Activated naive CD4-positive, alpha-beta T cell treated with anti-CD3 and anti-CD28 coated beads for 36 hours (primary cell): ENCODE results near the gene NNMT. TPM values are rescaled to one million over a fixed set of nuclear protein-coding genes. Genes with fewer than 3 reads are reported as not detected.

Source experiments
- CTCF ChIA-PET: fragments of 350-600 bp; sonication (Branson Sonifier 250); formaldehyde crosslinking; loops from one replicate; lab custom pipeline; 2021; ENCODE audit warnings: antibody characterized with exemption; lab: Charles Lee
- DNase-seq: peaks from one replicate; pipeline ENCODE4 v3.0.0-alpha.2; 2020
- H3K27ac Mint-ChIP-seq: one replicate; pipeline ENCODE4 v1.8.0; 2021; ENCODE audit warnings: mild to moderate bottlenecking, mixed read lengths
- H3K27me3 Mint-ChIP-seq: one replicate; pipeline ENCODE4 v1.8.0; 2021; ENCODE audit warnings: low read depth, mixed read lengths
- H3K36me3 Mint-ChIP-seq: one replicate; pipeline ENCODE4 v1.8.0; 2021; ENCODE audit warnings: low read depth, mixed read lengths
- H3K4me1 Mint-ChIP-seq: one replicate; pipeline ENCODE4 v1.8.0; 2021; ENCODE audit warnings: low read depth, mixed read lengths
- H3K4me3 Mint-ChIP-seq: one replicate; pipeline ENCODE4 v1.8.0; 2021; ENCODE audit warnings: mild to moderate bottlenecking, moderate library complexity, mixed read lengths
- H3K9me3 Mint-ChIP-seq: one replicate; pipeline ENCODE4 v1.8.0; 2021; ENCODE audit warnings: mixed read lengths
- intact Hi-C: fragments of 100-400 bp; cut with micrococcal nuclease; formaldehyde crosslinking; loops from one replicate; pipeline ENCODE4 v1.15.1; 2023
- total RNA-seq, 2 experiments: library from RNA; stranded (reverse); gene quantifications; one replicate each; pipeline ENCODE4 v1.2.3, GENCODE V29; 2021

Gene NNMT
- total RNA-seq, 2 experiments from 2014 or later = not detected

GRCh38 chr11:114257621-114258558 lies 38.3 kb upstream of the NNMT start:
- H3K9me3 Mint-ChIP-seq = no peaks in the 10 kb centered on the region
- intact Hi-C loops = no loop called here
- no peak for DNase-seq
- no peaks in the 10 kb centered on the region for H3K4me1 Mint-ChIP-seq
- no peaks in the 10 kb centered on the region for H3K27me3 Mint-ChIP-seq
- CTCF ChIA-PET = interaction anchor here (0.7 to 8.3 kb wide), 3 partner anchors 263 to 361 kb away, joined by 3 to 125 read pairs (median 108); no protein-coding TSS in a partner anchor
- H3K4me3 Mint-ChIP-seq = no peak overlapping the region
- H3K36me3 Mint-ChIP-seq = no peaks in the 10 kb centered on the region
- H3K27ac Mint-ChIP-seq = no peak overlapping the region

DNA sequence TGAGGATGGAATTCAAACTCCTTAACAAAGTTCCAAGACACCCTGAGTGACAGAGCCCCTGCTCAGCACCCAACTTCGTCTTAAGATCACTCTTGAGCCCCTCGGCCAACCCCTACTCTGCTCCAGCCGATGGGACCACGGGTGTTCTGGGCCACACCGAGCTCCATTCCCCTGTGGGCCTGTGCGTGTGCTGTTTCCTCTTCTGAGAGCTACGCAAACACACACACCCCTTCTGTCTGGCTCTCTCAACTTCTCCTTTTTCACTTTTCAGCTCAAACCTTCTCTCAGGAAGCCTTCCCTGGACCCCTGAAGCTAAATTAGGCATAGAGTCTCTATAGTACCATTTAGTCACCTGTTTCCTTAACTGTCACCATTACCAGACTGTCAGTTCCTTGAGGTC lies 37.5 kb upstream of the NNMT start:
- H3K27me3 Mint-ChIP-seq = no peaks in the 10 kb centered on the region
- no peak overlapping the region for H3K4me3 Mint-ChIP-seq
- no peak for DNase-seq
- intact Hi-C loops = no loop called here
- CTCF ChIA-PET = interaction anchor here (0.7 to 8.3 kb wide), 6 partner anchors 39 to 452 kb away, joined by 3 to 125 read pairs (median 38); no protein-coding TSS in a partner anchor
- no peaks in the 10 kb centered on the region for H3K4me1 Mint-ChIP-seq
- H3K27ac Mint-ChIP-seq = no peak overlapping the region
- no peaks in the 10 kb centered on the region for H3K9me3 Mint-ChIP-seq
- H3K36me3 Mint-ChIP-seq = no peaks in the 10 kb centered on the region

DNA sequence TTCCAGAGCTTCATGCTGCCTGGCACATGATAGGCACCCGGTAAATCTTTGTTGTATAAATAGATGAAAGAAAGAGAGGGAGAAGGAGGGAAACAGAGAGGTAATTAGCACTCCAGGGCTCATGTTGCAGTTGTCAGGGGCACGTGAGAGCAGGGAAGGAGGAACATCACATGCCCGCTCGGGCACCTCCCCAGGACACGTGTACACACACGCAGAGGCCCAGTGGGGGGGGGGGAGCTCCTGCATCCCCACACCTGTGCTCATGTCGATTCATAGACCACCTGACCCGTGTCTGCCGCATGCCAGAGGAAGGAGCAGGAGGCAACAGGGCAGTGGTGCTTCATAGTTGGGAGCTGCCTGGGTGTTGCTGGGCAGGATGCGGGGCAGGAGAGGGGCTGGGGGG lies 37.1 kb upstream of the NNMT start:
- intact Hi-C loops = no loop called here
- Mint-ChIP-seq H3K27ac (no peak overlapping the region), H3K27me3 (no peaks in the 10 kb centered on the region), H3K36me3 (no peaks in the 10 kb centered on the region), H3K4me1 (no peaks in the 10 kb centered on the region), H3K4me3 (no peak overlapping the region), H3K9me3 (no peaks in the 10 kb centered on the region)
- DNase-seq = no peak
- CTCF ChIA-PET = interaction anchor here (0.7 to 8.3 kb wide), 9 partner anchors 40 to 453 kb away, joined by 3 to 125 read pairs (median 3); no protein-coding TSS in a partner anchor

DNA sequence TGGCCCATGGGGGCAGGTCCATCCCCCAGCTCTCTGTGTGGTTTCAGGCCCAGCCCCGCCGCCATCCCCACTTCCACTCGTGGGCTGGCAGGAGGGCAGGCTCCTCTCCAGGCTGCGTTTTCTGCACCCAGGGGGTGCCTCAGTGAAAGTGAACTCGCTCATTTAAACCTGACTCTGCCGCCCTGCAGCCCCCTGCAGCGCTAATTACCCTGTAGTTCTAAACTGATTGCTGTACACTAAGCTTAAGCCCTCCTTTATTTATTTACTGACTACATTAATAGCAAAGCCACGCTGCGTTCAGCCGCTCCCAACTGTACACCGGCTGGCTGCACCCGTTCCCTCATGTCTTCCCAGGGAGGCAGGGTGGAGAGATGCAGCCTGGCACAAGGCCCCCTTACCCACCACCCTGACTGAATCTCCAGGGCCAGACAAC lies 36.6 kb upstream of the NNMT start:
- no peaks in the 10 kb centered on the region for H3K4me1 Mint-ChIP-seq
- CTCF ChIA-PET = interaction anchor here (0.7 to 8.3 kb wide), 16 partner anchors 13 to 454 kb away, joined by 3 to 125 read pairs (median 4); no protein-coding TSS in a partner anchor
- H3K27me3 Mint-ChIP-seq = no peaks in the 10 kb centered on the region
- H3K36me3 Mint-ChIP-seq = no peaks in the 10 kb centered on the region
- H3K27ac Mint-ChIP-seq = no peak overlapping the region
- no peak for DNase-seq
- intact Hi-C loops = no loop called here
- H3K4me3 Mint-ChIP-seq = no peak overlapping the region
- H3K9me3 Mint-ChIP-seq = no peaks in the 10 kb centered on the region

DNA sequence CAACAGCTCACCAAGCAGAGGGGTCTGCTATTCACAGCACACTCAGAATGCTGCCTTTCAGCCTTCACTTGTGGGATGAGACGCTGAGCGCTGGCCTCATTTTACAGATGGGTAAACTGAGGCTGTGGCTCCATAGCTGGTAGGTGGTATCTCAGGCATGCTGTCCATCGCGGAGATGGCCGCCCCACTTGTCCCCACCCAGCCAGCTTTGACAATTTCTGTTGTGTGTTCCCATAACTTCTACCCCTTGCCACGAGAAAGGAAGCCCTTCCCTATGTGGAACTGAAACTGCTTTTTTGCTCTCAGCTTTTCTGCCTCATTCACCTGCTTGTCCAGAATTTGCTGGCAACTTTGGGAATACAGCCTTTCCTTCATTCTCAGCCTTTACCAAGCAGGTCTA lies 36.1 kb upstream of the NNMT start:
- H3K9me3 Mint-ChIP-seq = no peaks in the 10 kb centered on the region
- H3K27me3 Mint-ChIP-seq = no peaks in the 10 kb centered on the region
- intact Hi-C loops = loop anchor here (2.0 to 5.0 kb wide), 3 partner anchors 78 to 953 kb away; no protein-coding TSS in a partner anchor
- H3K36me3 Mint-ChIP-seq = no peaks in the 10 kb centered on the region
- no peak for DNase-seq
- CTCF ChIA-PET = interaction anchor here (0.9 to 8.3 kb wide), 32 partner anchors 9 to 454 kb away, joined by 3 to 125 read pairs (median 6); no protein-coding TSS in a partner anchor
- no peak overlapping the region for H3K27ac Mint-ChIP-seq
- H3K4me3 Mint-ChIP-seq = no peak overlapping the region
- H3K4me1 Mint-ChIP-seq = no peaks in the 10 kb centered on the region

DNA sequence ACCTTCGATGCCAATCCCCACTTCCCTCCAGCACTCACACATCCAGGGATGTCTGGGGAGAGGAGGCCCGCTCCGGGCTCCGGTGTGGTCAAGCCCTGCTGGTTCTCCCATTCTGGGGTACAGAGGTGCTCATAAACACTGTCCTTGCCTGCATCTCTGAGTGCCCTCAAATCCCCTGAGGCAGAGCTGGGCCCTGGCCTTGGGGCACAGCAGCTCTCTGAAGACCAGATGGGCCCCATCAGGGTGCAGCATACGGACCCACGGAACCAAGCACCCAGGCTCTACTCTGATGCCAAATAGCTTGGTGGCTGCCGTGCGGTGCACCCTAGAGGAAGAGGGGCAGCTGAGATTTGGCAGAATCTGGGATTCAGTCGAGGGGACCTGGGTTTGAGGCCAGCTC lies 35.7 kb upstream of the NNMT start:
- no peaks in the 10 kb centered on the region for H3K4me1 Mint-ChIP-seq
- intact Hi-C loops = loop anchor here (2.0 to 5.0 kb wide), 3 partner anchors 78 to 953 kb away; no protein-coding TSS in a partner anchor
- H3K4me3 Mint-ChIP-seq = no peak overlapping the region
- no peaks in the 10 kb centered on the region for H3K9me3 Mint-ChIP-seq
- H3K36me3 Mint-ChIP-seq = no peaks in the 10 kb centered on the region
- H3K27ac Mint-ChIP-seq = no peak overlapping the region
- no peaks in the 10 kb centered on the region for H3K27me3 Mint-ChIP-seq
- DNase-seq = no peak
- CTCF ChIA-PET = interaction anchor here (0.6 to 8.3 kb wide), 38 partner anchors 8 to 455 kb away, joined by 3 to 125 read pairs (median 4); no protein-coding TSS in a partner anchor

GRCh38 chr11:114261791-114262190 lies 34.4 kb upstream of the NNMT start:
- no peaks in the 10 kb centered on the region for H3K36me3 Mint-ChIP-seq
- intact Hi-C loops = loop anchor here (1.0 to 5.0 kb wide), 7 partner anchors 79 to 954 kb away; partner anchors contain the start of gene ZBTB16
- CTCF ChIA-PET = interaction anchor here (0.8 to 8.3 kb wide), 27 partner anchors 10 to 378 kb away, joined by 3 to 125 read pairs (median 6); no protein-coding TSS in a partner anchor

DNA sequence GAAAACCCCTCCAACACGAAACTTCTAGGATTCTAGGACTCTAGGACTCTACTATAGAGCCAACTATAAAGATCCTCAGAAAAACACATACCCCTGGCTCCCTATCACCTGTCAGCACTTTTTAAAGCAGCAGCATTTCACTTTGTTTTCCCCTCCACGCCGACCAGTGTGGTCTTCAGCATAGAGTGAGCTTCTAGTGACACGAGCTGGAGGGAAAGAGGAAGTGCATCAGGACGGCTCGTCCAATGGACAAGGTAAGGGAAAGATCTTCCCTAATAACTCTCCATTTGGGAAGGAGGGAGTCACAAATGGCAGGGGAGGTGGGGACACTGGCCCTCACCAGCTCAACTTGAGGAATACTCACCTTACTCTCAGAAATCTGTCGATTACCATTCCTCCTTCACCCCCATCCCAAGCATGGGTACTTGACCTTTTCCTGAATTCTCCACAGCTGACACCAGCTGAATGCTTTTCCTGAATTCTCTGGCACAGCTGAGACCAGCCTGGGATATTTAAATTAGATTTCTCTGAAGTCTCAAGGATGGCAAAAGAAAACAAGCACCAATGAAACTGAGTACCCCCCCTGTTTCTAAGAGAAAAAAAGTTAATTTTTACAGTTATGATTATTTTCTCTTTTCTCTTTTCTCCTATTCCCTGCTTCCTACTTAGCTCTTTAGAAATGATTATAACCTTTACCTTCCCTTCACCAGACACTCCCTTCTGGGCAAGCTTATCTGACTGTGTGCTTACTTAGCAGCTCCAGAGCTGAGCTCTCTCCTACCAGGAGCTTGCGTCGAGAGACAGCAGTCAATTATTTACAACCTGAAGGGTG lies 33.3 kb upstream of the NNMT start:
- CTCF ChIA-PET = interaction anchor here (0.8 to 8.3 kb wide), 13 partner anchors 9 to 366 kb away, joined by 3 to 125 read pairs (median 6); no protein-coding TSS in a partner anchor

More at GRCh38 chr11:114261791-114262190, 34.4 kb upstream of the NNMT start:
- no peak overlapping the region for H3K4me3 Mint-ChIP-seq
- no peak overlapping the region for H3K27ac Mint-ChIP-seq
- no peaks in the 10 kb centered on the region for H3K4me1 Mint-ChIP-seq
- no peaks in the 10 kb centered on the region for H3K9me3 Mint-ChIP-seq
- no peak for DNase-seq
- no peaks in the 10 kb centered on the region for H3K27me3 Mint-ChIP-seq

DNA sequence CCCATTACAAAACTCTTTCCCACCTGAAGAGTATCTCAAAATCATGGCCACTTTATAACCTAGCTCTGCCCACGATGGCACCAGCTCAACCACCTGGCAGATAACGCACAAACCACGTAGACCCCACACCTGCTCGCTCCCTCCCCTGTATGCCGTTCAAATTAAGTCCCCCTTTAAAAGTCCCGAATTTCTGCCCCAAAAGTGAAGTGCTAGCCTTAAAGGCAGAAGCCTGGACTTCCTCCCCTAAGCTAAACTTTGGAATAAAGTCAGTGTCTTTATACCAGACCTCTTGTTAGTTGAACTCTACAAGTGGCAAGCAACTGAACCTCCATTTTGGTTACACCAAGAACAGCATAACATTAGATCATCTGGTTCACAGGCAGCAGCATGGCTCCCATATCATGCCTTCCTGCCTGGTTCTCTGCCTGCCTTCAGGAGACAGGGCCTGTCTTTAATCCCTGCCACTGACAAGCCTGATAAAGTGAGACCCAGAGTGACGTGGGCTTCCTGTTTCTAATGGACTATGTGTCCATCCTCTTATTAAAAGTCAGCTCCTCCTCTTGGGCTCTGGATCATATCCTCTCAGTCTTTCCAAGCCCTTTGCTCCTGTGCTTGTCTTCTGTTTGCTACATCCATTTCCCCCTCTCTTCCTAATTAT lies 32.6 kb upstream of the NNMT start:
- Mint-ChIP-seq H3K27ac (no peak overlapping the region), H3K27me3 (no peaks in the 10 kb centered on the region), H3K36me3 (no peaks in the 10 kb centered on the region), H3K4me3 (no peak overlapping the region), H3K9me3 (no peaks in the 10 kb centered on the region), H3K4me1 (no peaks in the 10 kb centered on the region)
- intact Hi-C loops = loop anchor here (5.0 kb wide), 2 partner anchors 81 to 956 kb away; no protein-coding TSS in a partner anchor
- DNase-seq = no peak
- CTCF ChIA-PET = interaction anchor here (0.8 to 8.3 kb wide), 7 partner anchors 179 to 367 kb away, joined by 3 to 125 read pairs (median 6); no protein-coding TSS in a partner anchor

More for the DNA sequence above, 33.3 kb upstream of the NNMT start:
- no peak overlapping the region for H3K4me3 Mint-ChIP-seq
- H3K27me3 Mint-ChIP-seq = no peaks in the 10 kb centered on the region
- no peaks in the 10 kb centered on the region for H3K36me3 Mint-ChIP-seq
- intact Hi-C loops = loop anchor here (5.0 kb wide), 2 partner anchors 81 to 956 kb away; no protein-coding TSS in a partner anchor
- no peaks in the 10 kb centered on the region for H3K9me3 Mint-ChIP-seq
- H3K4me1 Mint-ChIP-seq = no peaks in the 10 kb centered on the region
- H3K27ac Mint-ChIP-seq = no peak overlapping the region
- DNase-seq = peak; percentile 17

DNA sequence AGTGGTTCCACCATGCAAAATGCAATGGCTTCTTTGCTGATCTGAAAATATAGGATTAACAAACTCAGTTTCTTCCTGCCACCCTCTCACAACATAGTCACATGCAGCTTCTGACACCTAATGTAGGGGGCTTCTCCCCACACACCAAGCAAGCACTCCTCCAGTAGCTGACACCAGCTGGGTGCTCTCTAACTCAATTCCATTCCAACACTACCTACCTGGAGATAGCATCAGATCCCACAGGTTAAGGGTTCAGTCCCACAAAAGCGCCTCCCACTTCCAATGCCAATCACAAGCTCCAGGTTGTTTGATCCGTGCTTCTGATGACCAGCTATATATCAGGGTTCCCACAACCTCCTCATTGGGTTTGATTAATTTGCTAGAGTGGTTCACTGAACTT lies 31.8 kb upstream of the NNMT start:
- Mint-ChIP-seq H3K27me3 (peaks cover 3% of the 10 kb centered on the region), H3K4me1 (no peaks in the 10 kb centered on the region)

More for the DNA sequence above, 31.8 kb upstream of the NNMT start:
- intact Hi-C loops = loop anchor here (5.0 kb wide), 2 partner anchors 82 to 957 kb away; no protein-coding TSS in a partner anchor
- no peak overlapping the region for H3K27ac Mint-ChIP-seq
- H3K4me3 Mint-ChIP-seq = no peak overlapping the region
- DNase-seq = no peak
- H3K36me3 Mint-ChIP-seq = no peaks in the 10 kb centered on the region
- no peaks in the 10 kb centered on the region for H3K9me3 Mint-ChIP-seq
- CTCF ChIA-PET = interaction anchor here (6.1 to 8.3 kb wide), 2 partner anchors 228 to 367 kb away, joined by 74 to 108 read pairs; no protein-coding TSS in a partner anchor
